T-cell (primary cell): Measurements from ENCODE around the gene ZFP36. TPM values are rescaled to one million over a fixed set of nuclear protein-coding genes. Genes with fewer than 3 reads are reported as not detected.

Source experiments
- ATAC-seq, 4 experiments: fragments of 200-7000 bp in 3 of 4; fragments of 150-1000 bp in 1 of 4; cut with Tn5 transposase; replicated peaks in 1 of 4; 1 replicate in 3 of 4; 2 replicates in 1 of 4; pipeline ENCODE4 v1.10.0; 2021; ENCODE audit warnings: moderate library complexity in 3 of 4, mild to moderate bottlenecking in 2 of 4, moderate number of reproducible peaks in 1 of 4
- CTCF ChIA-PET, 2 donors: fragments of 300-600 bp; sonication (Branson Sonifier 250); formaldehyde crosslinking; loops; one replicate each; lab custom pipeline; 2022; ENCODE audit warnings: antibody characterized with exemption in 2 of 2; lab: Charles Lee
- POLR2A ChIA-PET, 2 donors: fragments of 300-600 bp; sonication (Branson Sonifier 250); formaldehyde crosslinking; loops; one replicate each; lab custom pipeline; 2022; ENCODE audit warnings: antibody characterized with exemption in 2 of 2; lab: Charles Lee
- DNase-seq, 35 experiments: peaks; one replicate each; pipeline versions ENCODE4 v3.0.0 to v3.0.0-alpha.2; 2013 to 2023
- H3K27ac ChIP-seq: one replicate; pipeline ENCODE4 v1.5.1; 2013; ENCODE audit warnings: low read length
- H3K27me3 ChIP-seq, 2 experiments: replicated peaks in 1 of 2; 1 replicate in 1 of 2; 2 replicates in 1 of 2; pipeline versions ENCODE4 v1.6.1 to v1.7.0; 2013; ENCODE audit warnings: low read length in 1 of 2, mixed read lengths in 1 of 2; ENCODE audit not compliant: control insufficient read depth in 2 of 2, insufficient read depth in 2 of 2; ENCODE audit errors: extremely low read depth in 1 of 2
- H3K36me3 ChIP-seq, 2 donors: 1 replicate in 1 of 2; 2 replicates in 1 of 2; pipeline versions ENCODE4 v1.6.1 to v1.7.0; 2013; ENCODE audit warnings: low read length in 1 of 2; ENCODE audit not compliant: control insufficient read depth in 2 of 2, insufficient read depth in 1 of 2; ENCODE audit errors: extremely low read depth in 1 of 2
- H3K4me1 ChIP-seq, 2 experiments: 1 replicate in 1 of 2; 2 replicates in 1 of 2; pipeline versions ENCODE4 v1.6.1 to v1.7.0; 2013; ENCODE audit warnings: low read length in 2 of 2, mixed read lengths in 1 of 2; ENCODE audit not compliant: insufficient read depth in 2 of 2, control insufficient read depth in 1 of 2; ENCODE audit errors: extremely low read depth in 1 of 2
- H3K4me3 ChIP-seq, 2 donors: 1 replicate in 1 of 2; 2 replicates in 1 of 2; pipeline versions ENCODE4 v1.5.1 to v1.7.0; 2013; ENCODE audit warnings: mild to moderate bottlenecking in 2 of 2, low read length in 1 of 2, moderate library complexity in 1 of 2; ENCODE audit not compliant: control insufficient read depth in 1 of 2; ENCODE audit errors: extremely low read depth in 1 of 2
- H3K9me3 ChIP-seq: 2 replicates; pipeline ENCODE4 v1.7.0; 2013
- H3K27ac Mint-ChIP-seq, 2 donors: one replicate each; pipeline ENCODE4 v1.8.0; 2020 to 2021; ENCODE audit warnings: mild to moderate bottlenecking in 2 of 2, mixed read lengths in 2 of 2
- H3K27me3 Mint-ChIP-seq, 2 donors: one replicate each; pipeline ENCODE4 v1.8.0; 2021 to 2022; ENCODE audit warnings: mixed read lengths in 2 of 2
- H3K36me3 Mint-ChIP-seq: one replicate; pipeline ENCODE4 v1.8.0; 2021; ENCODE audit warnings: mixed read lengths
- H3K4me1 Mint-ChIP-seq, 3 donors: one replicate each; pipeline ENCODE4 v1.8.0; 2020 to 2022; ENCODE audit warnings: mixed read lengths in 3 of 3, mild to moderate bottlenecking in 1 of 3
- H3K4me3 Mint-ChIP-seq, 3 donors: one replicate each; pipeline ENCODE4 v1.8.0; 2020 to 2022; ENCODE audit warnings: mild to moderate bottlenecking in 3 of 3, mixed read lengths in 3 of 3, moderate library complexity in 3 of 3
- H3K9me3 Mint-ChIP-seq, 3 donors: one replicate each; pipeline ENCODE4 v1.8.0; 2020 to 2022; ENCODE audit warnings: mixed read lengths in 3 of 3
- WGBS: methylation state at CpG from one replicate; pipeline ENCODE4 v1.1.5; 2013; ENCODE audit warnings: missing lambda C conversion rate; ENCODE audit not compliant: insufficient coverage; 5-methylcytosine and 5-hydroxymethylcytosine counted together
- total RNA-seq, 35 experiments: library from RNA in 6 of 35; stranded (reverse) in 6 of 35; fragments of 120-200 nt in 1 of 35; gene quantifications; one replicate each; pipeline versions ENCODE4 v1.2.1 to v1.2.4 and lab custom pipeline; 2013 to 2026

The ZFP36 gene
- total RNA-seq, 5 donors from 2014 or later (not counting 1 experiment from before 2014, with no cell fraction given): 208 to 1,013 (median 233) TPM

DNA sequence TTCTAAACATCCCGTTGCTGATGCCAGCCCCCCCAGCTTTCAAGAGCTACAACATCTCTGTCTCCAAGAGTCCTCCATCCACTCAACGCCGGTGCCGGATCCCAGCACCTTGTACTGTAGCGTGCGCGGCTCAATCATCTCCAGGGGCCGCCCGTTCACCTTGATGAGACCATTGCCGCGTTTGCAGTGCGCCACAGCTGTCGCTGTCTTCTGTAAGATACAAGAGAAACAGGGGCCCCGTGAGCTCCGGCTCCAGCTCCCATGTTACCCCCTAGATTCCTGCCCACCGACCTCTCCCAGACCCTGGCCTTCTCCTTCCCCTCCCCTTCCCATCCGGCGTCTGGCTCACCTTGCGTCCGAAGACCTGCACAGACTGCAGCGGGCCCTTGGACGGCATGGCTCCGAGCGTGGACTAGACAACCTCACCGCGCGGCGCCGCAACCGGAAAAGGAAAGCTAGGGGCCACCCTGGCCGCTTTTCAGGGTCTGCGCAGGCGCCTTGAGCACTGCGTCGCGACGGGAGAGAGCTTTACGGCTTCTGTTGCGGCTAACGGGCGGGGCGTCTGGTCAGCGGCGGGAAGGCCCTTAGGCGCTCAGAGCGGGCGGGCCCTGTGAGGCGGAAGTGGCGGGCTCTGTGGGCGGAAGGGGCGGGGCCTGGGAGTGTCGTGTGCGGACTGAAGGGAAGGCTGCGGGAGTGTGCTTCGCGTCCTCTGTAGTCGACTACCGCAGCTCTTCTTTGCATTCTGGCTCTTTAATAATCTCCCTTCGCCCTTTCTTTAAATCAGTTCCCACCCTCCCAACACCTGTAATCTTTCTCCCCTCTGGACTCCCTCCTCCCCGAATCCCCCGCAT, 29.1 kb downstream of the ZFP36 start, which contains the start of gene RPS16:
Gene RPS16 (minus strand): TSS at position 451 of the 851 bp plus-strand sequence. CDS start 54 bp downstream, at position 397.
- Mint-ChIP-seq H3K4me3 (peak within 1 kb of the TSS; percentile 98 to 99 (median 99)), H3K36me3 (peaks cover 22% of the 10 kb centered on the region), H3K9me3 (no peaks in the 10 kb centered on the region), H3K27ac (peak within 1 kb of the TSS; percentile 98 to 100), H3K4me1 (peaks cover 43 to 54% (median 50%) of the 10 kb centered on the region in 3 donors), H3K27me3 (no peaks in the 10 kb centered on the region)
- Histone ChIP-seq H3K36me3 (peaks cover 0 to 32% of the 10 kb centered on the region in 2 donors), H3K27me3 (no peaks in the 10 kb centered on the region), H3K27ac (peak within 1 kb of the TSS; percentile 85), H3K4me1 (peaks cover 15 to 37% of the 10 kb centered on the region in 2 experiments), H3K9me3 (no peaks in the 10 kb centered on the region), H3K4me3 (peak within 1 kb of the TSS; percentile 67 to 75)
- WGBS: under 1% methylated on average over 48 of the region's 61 CpGs
- ChIA-PET CTCF (interaction anchor here in 1 of 2 donors (0.8 to 1.8 kb wide), 15 partner anchors 9 to 666 kb away, joined by 3 to 12 read pairs (median 3); partner anchors contain the start of genes PLEKHG2, PSMC4, SAMD4B and SUPT5H), POLR2A (interaction anchor here (0.5 to 1.7 kb wide), 24 partner anchors 9 to 1658 kb away, joined by 3 to 57 read pairs (median 4); partner anchors contain the start of genes MED29 (in 2 of the 2), PAF1 (in 2 of the 2), SUPT5H (in 2 of the 2) and FAM98C (in 1 of the 2))
- peak; percentile 95 to 97 (median 96) for ATAC-seq
- DNase-seq: peak; percentile 97 to 99 (median 98)

DNA sequence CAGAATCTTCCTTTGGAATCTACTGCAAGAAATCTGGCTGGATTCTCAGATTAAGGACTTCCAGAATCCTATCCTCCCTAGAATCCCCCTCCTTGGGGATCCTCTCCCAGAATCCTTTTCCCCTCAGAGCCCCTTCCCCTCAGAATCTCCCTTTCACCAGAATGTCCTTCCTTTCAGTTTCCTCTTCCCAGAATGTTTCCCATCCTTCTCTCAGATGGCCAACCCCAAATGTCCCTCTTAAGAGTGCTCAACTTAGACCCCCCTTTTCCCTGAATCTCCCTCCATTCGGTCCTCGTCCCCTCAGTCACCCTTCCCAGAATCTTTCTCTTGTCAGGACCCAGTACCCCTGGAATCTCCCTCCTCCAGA, 29.7 kb downstream of the ZFP36 start:
- Histone ChIP-seq H3K4me3 (peak overlapping the region; percentile 67 to 75), H3K36me3 (peaks cover 0 to 32% of the 10 kb centered on the region in 2 donors), H3K9me3 (no peaks in the 10 kb centered on the region), H3K4me1 (peaks cover 15 to 31% of the 10 kb centered on the region in 2 experiments), H3K27me3 (no peaks in the 10 kb centered on the region), H3K27ac (peak overlapping the region; percentile 85)
- Mint-ChIP-seq H3K27me3 (no peaks in the 10 kb centered on the region), H3K36me3 (peaks cover 22% of the 10 kb centered on the region), H3K27ac (peak overlapping the region; percentile 98 to 100), H3K4me1 (peaks cover 44 to 48% (median 45%) of the 10 kb centered on the region in 3 donors), H3K4me3 (peak overlapping the region; percentile 98 to 99 (median 99)), H3K9me3 (no peaks in the 10 kb centered on the region)
- ChIA-PET POLR2A (interaction anchor here (0.5 to 1.7 kb wide), 19 partner anchors 9 to 1659 kb away, joined by 3 to 57 read pairs (median 5); partner anchors contain the start of genes MED29 (in 2 of the 2), PAF1 (in 2 of the 2), SUPT5H (in 2 of the 2) and FAM98C (in 1 of the 2)), CTCF (interaction anchor here in 1 of 2 donors (0.8 to 1.8 kb wide), 14 partner anchors 9 to 666 kb away, joined by 3 to 12 read pairs (median 3); partner anchors contain the start of genes PLEKHG2, PSMC4, SAMD4B and SUPT5H)
- DNase-seq: no peak
- 31% methylated on average over 2 of the region's 2 CpGs for WGBS
- ATAC-seq: no peak

DNA sequence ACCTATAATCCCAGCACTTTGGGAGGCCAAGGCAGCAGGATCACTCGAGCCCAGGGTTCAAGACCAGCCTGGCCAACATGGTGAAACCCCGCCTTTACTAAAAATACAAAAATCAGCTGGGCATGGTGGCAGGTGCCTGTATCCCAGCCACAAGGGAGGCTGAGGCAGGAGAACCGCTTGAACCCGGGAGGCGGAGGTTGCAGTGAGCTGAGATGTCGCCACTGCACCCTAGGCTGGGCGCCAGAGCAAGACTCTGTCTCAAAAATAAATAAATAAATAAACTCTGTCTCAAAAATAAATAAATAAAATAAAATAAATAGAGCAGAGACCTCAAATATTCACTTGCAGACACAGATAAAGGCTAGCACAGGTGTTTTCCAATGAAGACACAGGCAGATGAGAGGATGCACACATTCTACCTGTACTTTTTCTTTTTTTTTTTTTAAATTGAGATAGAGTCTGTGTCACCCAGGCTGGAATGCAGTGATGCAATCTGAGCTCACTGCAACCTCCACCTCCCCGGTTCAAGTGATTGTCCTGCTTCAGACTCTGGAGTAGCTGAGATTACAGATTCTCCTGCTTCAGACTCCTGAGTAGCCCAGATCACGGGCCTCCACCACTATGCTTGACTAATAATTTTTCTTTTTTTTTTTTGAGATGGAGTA, 31.8 kb downstream of the ZFP36 start:
- ChIA-PET POLR2A (interaction anchor here in 1 of 2 donors (0.6 kb wide), 1 partner anchor 60 kb away, joined by 3 read pairs; the partner anchor contains the start of gene DLL3), CTCF (interaction anchor here in 1 of 2 donors (1.0 to 1.4 kb wide), 2 partner anchors 94 to 95 kb away, joined by 3 to 6 read pairs; partner anchors contain the start of gene EID2B)
- ATAC-seq (no peak), DNase-seq (no peak)
- 91% methylated on average over 3 of the region's 9 CpGs for WGBS
- peaks cover 11% of the 10 kb centered on the region for H3K36me3 Mint-ChIP-seq
- H3K4me1 ChIP-seq: peaks cover 15 to 29% of the 10 kb centered on the region in 2 experiments
- no peaks in the 10 kb centered on the region for H3K9me3 Mint-ChIP-seq
- no peak overlapping the region for H3K4me3 Mint-ChIP-seq
- H3K4me1 Mint-ChIP-seq: peaks cover 33 to 41% (median 37%) of the 10 kb centered on the region in 3 donors
- H3K27me3 ChIP-seq: no peaks in the 10 kb centered on the region
- no peaks in the 10 kb centered on the region for H3K9me3 ChIP-seq
- H3K27me3 Mint-ChIP-seq: no peaks in the 10 kb centered on the region
- H3K27ac Mint-ChIP-seq: no peak overlapping the region
- peaks cover 0 to 14% of the 10 kb centered on the region in 2 donors for H3K36me3 ChIP-seq
- no peak overlapping the region for H3K27ac ChIP-seq
- H3K4me3 ChIP-seq: no peak overlapping the region

DNA sequence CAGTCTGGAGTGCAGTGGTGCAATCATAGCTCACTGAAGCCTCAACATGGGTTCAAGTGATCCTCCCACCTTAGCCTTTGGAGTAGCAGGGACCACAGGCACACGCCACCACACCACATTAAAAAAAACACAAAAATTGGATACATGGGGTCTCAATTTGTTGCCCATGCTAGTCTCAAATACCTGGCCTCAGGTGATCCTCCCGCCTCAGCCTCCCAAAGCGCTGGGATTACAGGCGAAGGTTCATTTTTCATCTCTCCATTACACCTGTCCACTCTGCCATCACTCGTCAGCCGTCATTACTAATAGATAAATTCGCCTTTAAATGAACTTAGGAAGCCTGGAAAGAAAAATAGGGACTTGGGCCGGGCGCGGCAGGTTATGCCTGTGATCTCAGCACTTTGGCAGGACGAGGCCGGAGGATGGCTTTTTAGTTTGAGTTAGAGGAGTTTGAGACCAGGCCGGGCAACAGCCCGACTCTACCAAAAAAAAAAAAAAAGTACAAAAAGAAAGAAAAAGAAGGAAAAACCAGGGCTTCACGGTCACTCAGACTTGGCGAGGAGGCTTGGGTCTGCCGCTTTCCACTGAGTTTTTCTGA, 38.0 kb downstream of the ZFP36 start:
- Mint-ChIP-seq H3K36me3 (peaks cover 22% of the 10 kb centered on the region), H3K9me3 (no peaks in the 10 kb centered on the region), H3K27me3 (no peaks in the 10 kb centered on the region), H3K4me3 (peak overlapping the region; percentile 94 to 96 (median 96)), H3K4me1 (peaks cover 50 to 58% (median 55%) of the 10 kb centered on the region in 3 donors), H3K27ac (peak overlapping the region; percentile 94 to 97)
- POLR2A ChIA-PET: interaction anchor here (0.6 to 3.7 kb wide), 3 partner anchors 9 to 10 kb away, joined by 3 to 57 read pairs (median 7); partner anchors contain the start of gene RPS16 (in 2 of the 2)
- CTCF ChIA-PET: interaction anchor here in 1 of 2 donors (0.6 to 1.4 kb wide), 3 partner anchors 9 to 1160 kb away, joined by 4 to 12 read pairs (median 5); partner anchors contain the start of gene RPS16
- WGBS: 13% methylated on average over 4 of the region's 17 CpGs
- H3K27me3 ChIP-seq: no peaks in the 10 kb centered on the region
- H3K4me3 ChIP-seq: peak overlapping the region; percentile 96 to 99
- ATAC-seq (no peak), DNase-seq (no peak)
- H3K4me1 ChIP-seq: peaks cover 11 to 55% of the 10 kb centered on the region in 2 experiments
- peak overlapping the region; percentile 91 for H3K27ac ChIP-seq
- H3K36me3 ChIP-seq: peaks cover 0 to 8% of the 10 kb centered on the region in 2 donors
- no peaks in the 10 kb centered on the region for H3K9me3 ChIP-seq

DNA sequence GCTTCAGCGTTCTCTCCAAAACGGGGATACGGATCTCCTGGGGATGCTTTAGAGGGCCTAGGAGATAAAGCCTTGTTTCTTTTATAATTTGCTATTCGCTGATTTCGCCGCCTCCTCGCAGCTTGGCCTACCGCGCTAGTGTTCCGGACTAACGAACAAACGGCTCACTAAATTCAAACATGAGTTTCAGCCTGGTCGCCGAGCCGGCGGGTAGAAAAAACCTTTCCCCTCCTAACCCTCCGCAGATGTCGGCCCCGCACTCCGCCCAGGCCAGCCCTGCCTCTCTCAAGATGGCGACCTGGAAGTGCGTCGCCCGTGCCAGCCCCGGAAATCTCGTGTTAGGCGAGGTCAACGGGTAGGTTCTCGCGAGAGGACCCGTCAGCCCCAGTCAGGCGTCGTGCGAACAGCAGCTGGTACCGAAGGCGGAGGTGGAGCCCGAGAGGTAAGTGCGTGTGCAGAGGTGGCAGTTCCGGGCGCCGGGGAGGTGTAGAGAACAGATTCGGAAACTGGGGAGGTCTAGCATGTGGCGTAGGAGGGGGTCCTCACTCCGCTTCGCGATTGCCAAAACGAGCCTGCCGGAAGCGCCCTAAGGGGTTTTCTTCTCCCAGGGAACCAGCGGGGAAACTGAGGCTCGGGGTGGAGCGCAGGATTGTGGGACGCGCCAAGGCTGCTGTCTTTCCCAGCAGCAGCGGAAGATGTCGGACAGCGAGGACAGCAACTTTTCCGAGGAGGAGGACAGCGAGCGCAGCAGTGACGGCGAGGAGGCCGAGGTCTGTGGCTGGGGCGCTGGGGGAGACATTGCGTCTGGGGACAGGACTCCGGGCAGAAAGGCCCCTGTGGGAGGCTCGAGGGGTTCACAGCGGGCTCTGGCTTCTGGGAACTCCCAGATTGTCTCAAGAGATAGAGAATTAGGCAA, 38.8 kb downstream of the ZFP36 start, which contains the start of gene SUPT5H:
Gene SUPT5H (plus strand): TSS at position 387 of the 916 bp plus-strand sequence. CDS start 309 bp downstream, at position 696.
- ChIA-PET CTCF (interaction anchor here in 1 of 2 donors (1.4 kb wide), 1 partner anchor 10 kb away, joined by 12 read pairs; the partner anchor contains the start of gene RPS16), POLR2A (interaction anchor here (1.1 to 3.7 kb wide), 2 partner anchors 10 kb away, joined by 3 to 57 read pairs; partner anchors contain the start of gene RPS16 (in 2 of the 2))
- Histone ChIP-seq H3K27ac (peak within 1 kb of the TSS; percentile 91), H3K27me3 (no peaks in the 10 kb centered on the region), H3K9me3 (no peaks in the 10 kb centered on the region), H3K36me3 (peaks cover 0 to 8% of the 10 kb centered on the region in 2 donors), H3K4me3 (peak within 1 kb of the TSS; percentile 96 to 99), H3K4me1 (peaks cover 11 to 62% of the 10 kb centered on the region in 2 experiments)
- ATAC-seq (peak; percentile 96 to 97 (median 97)), DNase-seq (peak; percentile 88 to 100 (median 98))
- Mint-ChIP-seq H3K36me3 (peaks cover 23% of the 10 kb centered on the region), H3K4me1 (peaks cover 55 to 58% (median 58%) of the 10 kb centered on the region in 3 donors), H3K9me3 (no peaks in the 10 kb centered on the region), H3K27ac (peak within 1 kb of the TSS; percentile 94 to 97), H3K4me3 (peak within 1 kb of the TSS; percentile 94 to 96 (median 96)), H3K27me3 (no peaks in the 10 kb centered on the region)
- WGBS: under 1% methylated on average over 66 of the region's 68 CpGs
